IMR-90 (cell line): ENCODE measurements around the gene IREB2. TPM values are rescaled to one million over a fixed set of nuclear protein-coding genes. Genes with fewer than 3 reads are reported as not detected.

ENCODE experiments used
- ATAC-seq: fragments of 200-7000 bp; cut with Tn5 transposase; 2 replicates; pipeline ENCODE4 v1.9.1; 2020; ENCODE audit warnings: low read depth, mild to moderate bottlenecking, moderate library complexity
- BruUV-seq: library from RNA; stranded (reverse); fragments of 400-500 nt; replicated peaks from 2 replicates; lab custom pipeline; 2021; lab: Mats Ljungman, UMichigan
- CTCF ChIA-PET: fragments of 300-600 bp; formaldehyde crosslinking; extraction: SDS; loops from one replicate; lab custom pipeline; 2021; ENCODE audit warnings: antibody characterized with exemption; lab: Yijun Ruan, JAX
- POLR2A ChIA-PET: fragments of 300-600 bp; sonication (Branson Sonifier 250); formaldehyde crosslinking; loops from one replicate; lab custom pipeline; 2022; ENCODE audit warnings: antibody characterized with exemption; ENCODE audit not compliant: unreplicated experiment; lab: Charles Lee
- DNase-seq: peaks from one replicate; pipeline ENCODE4 v3.0.0; 2013
- H2AFZ ChIP-seq: replicated peaks from 2 replicates; pipeline ENCODE3; 2013; ENCODE audit warnings: low read length, mild to moderate bottlenecking; ENCODE audit not compliant: poor library complexity
- H2AK5ac ChIP-seq: 2 replicates; pipeline ENCODE4 v1.6.1; 2013; ENCODE audit warnings: low read depth, low read length, inconsistent platforms
- H2AK9ac ChIP-seq: replicated peaks from 2 replicates; pipeline ENCODE3; 2013; ENCODE audit warnings: mild to moderate bottlenecking, low read depth, low read length, moderate library complexity; ENCODE audit not compliant: poor library complexity
- H2BK120ac ChIP-seq: 2 replicates; pipeline ENCODE4 v1.6.1; 2013; ENCODE audit warnings: low read depth, low read length, inconsistent platforms
- H2BK15ac ChIP-seq: 3 replicates; pipeline ENCODE4 v1.6.1; 2013; ENCODE audit warnings: low read depth, low read length, inconsistent platforms
- H2BK20ac ChIP-seq: 2 replicates; pipeline ENCODE4 v1.6.1; 2013; ENCODE audit warnings: low read depth, mild to moderate bottlenecking, inconsistent platforms, low read length, moderate library complexity
- H2BK5ac ChIP-seq: 2 replicates; pipeline ENCODE4 v1.6.1; 2013; ENCODE audit warnings: mild to moderate bottlenecking, low read depth, low read length, inconsistent platforms; ENCODE audit not compliant: poor library complexity, severe bottlenecking
- H3K14ac ChIP-seq: replicated peaks from 2 replicates; pipeline ENCODE4 v1.6.1; 2013; ENCODE audit warnings: low read depth, low read length, inconsistent platforms
- H3K18ac ChIP-seq: 2 replicates; pipeline ENCODE4 v1.6.1; 2013; ENCODE audit warnings: low read depth, low read length, control low read depth
- H3K23ac ChIP-seq: 2 replicates; pipeline ENCODE4 v1.6.1; 2013; ENCODE audit warnings: low read depth, low read length, inconsistent platforms
- H3K27ac ChIP-seq: 2 replicates; pipeline ENCODE4 v1.5.1; 2013; ENCODE audit warnings: mild to moderate bottlenecking, control low read depth, low read length; ENCODE audit not compliant: insufficient read depth
- H3K27me3 ChIP-seq: 2 replicates; pipeline ENCODE4 v1.6.1; 2013; ENCODE audit warnings: low read length; ENCODE audit not compliant: control insufficient read depth, insufficient read depth
- H3K36me3 ChIP-seq: 2 replicates; pipeline ENCODE4 v1.6.1; 2013; ENCODE audit warnings: low read length, mixed read lengths; ENCODE audit not compliant: control insufficient read depth, insufficient read depth
- H3K4ac ChIP-seq: 2 replicates; pipeline ENCODE4 v1.6.1; 2013; ENCODE audit warnings: low read depth, low read length, inconsistent platforms
- H3K4me1 ChIP-seq: 2 replicates; pipeline ENCODE4 v1.6.1; 2013; ENCODE audit warnings: low read length, mixed read lengths; ENCODE audit not compliant: control insufficient read depth, insufficient read depth
- H3K4me2 ChIP-seq: 2 replicates; pipeline ENCODE4 v1.6.1; 2013; ENCODE audit warnings: low read depth, mild to moderate bottlenecking, control low read depth, low read length, moderate library complexity
- H3K4me3 ChIP-seq: 2 replicates; pipeline ENCODE4 v1.5.1; 2013; ENCODE audit warnings: low read depth, mild to moderate bottlenecking, control low read depth, low read length, moderate library complexity; ENCODE audit not compliant: insufficient read depth
- H3K56ac ChIP-seq: 2 replicates; pipeline ENCODE4 v1.6.1; 2013; ENCODE audit warnings: low read length, inconsistent platforms; ENCODE audit not compliant: insufficient read depth; ENCODE audit errors: extremely low read depth
- H3K79me1 ChIP-seq, 2 experiments: 2 replicates each; pipeline ENCODE4 v1.6.1; 2013; ENCODE audit warnings: low read length in 2 of 2, inconsistent platforms in 1 of 2, low read depth in 1 of 2
- H3K9ac ChIP-seq: 2 replicates; pipeline ENCODE4 v1.6.1; 2013; ENCODE audit warnings: low read depth, low read length, control low read depth
- H3K9me1 ChIP-seq: 2 replicates; pipeline ENCODE4 v1.6.1; 2013; ENCODE audit warnings: low read length, inconsistent platforms; ENCODE audit not compliant: insufficient read depth
- H3K9me3 ChIP-seq: 2 replicates; pipeline ENCODE4 v1.6.1; 2013; ENCODE audit warnings: low read length; ENCODE audit not compliant: control insufficient read depth, insufficient read depth
- H4K20me1 ChIP-seq: 2 replicates; pipeline ENCODE4 v1.6.1; 2013; ENCODE audit warnings: low read length, inconsistent platforms; ENCODE audit not compliant: insufficient read depth
- H4K5ac ChIP-seq: 2 replicates; pipeline ENCODE4 v1.6.1; 2013; ENCODE audit warnings: mild to moderate bottlenecking, low read depth, low read length, control low read depth
- H4K8ac ChIP-seq, 2 experiments: 2 replicates each; pipeline ENCODE4 v1.6.1; 2013; ENCODE audit warnings: low read depth in 2 of 2, low read length in 2 of 2, control low read depth in 1 of 2, inconsistent platforms in 1 of 2
- H4K91ac ChIP-seq: 2 replicates; pipeline ENCODE4 v1.6.1; 2013; ENCODE audit warnings: low read depth, low read length, inconsistent platforms; ENCODE audit not compliant: insufficient read depth
- CEBPB ChIP-seq: IDR thresholded peaks from 2 replicates; pipeline ENCODE4 v1.6.1; 2012; ENCODE audit warnings: low read depth, low read length, improper control_type of control experiment
- CTCF ChIP-seq: conservative IDR thresholded peaks from 2 replicates; pipeline ENCODE4 v1.5.1; 2012; ENCODE audit warnings: mild to moderate bottlenecking, low read depth, low read length, improper control_type of control experiment
- MAFK ChIP-seq: IDR thresholded peaks from 2 replicates; pipeline ENCODE4 v1.6.1; 2012; ENCODE audit warnings: low read depth, low read length, improper control_type of control experiment
- MAZ ChIP-seq: IDR thresholded peaks from 2 replicates; pipeline ENCODE4 v1.6.1; 2012; ENCODE audit warnings: low read depth, mild to moderate bottlenecking, low read length, improper control_type of control experiment, moderate library complexity, borderline replicate concordance
- MXI1 ChIP-seq: IDR thresholded peaks from 2 replicates; pipeline ENCODE4 v1.6.1; 2012; ENCODE audit warnings: low read depth, mild to moderate bottlenecking, low read length, moderate library complexity, borderline replicate concordance
- NFE2L2 ChIP-seq: fragments of 150-350 bp; IDR thresholded peaks from 2 replicates; pipeline ENCODE4 v1.6.1; 2016; ENCODE audit warnings: low read depth, mild to moderate bottlenecking, low read length
- SMC3 ChIP-seq: fragments of 150-350 bp; IDR thresholded peaks from 2 replicates; pipeline ENCODE4 v1.6.1; 2016; ENCODE audit warnings: low read depth, mild to moderate bottlenecking, antibody characterized with exemption, low read length, moderate library complexity
- USF2 ChIP-seq: fragments of 150-350 bp; IDR thresholded peaks from 2 replicates; pipeline ENCODE4 v1.6.1; 2017; ENCODE audit warnings: mild to moderate bottlenecking, antibody characterized with exemption, low read length, low read depth
- WGBS, 2 experiments: methylation state at CpG; one replicate each; pipeline versions ENCODE4 v1.1.5 to v1.1.7; 2013; ENCODE audit warnings: missing lambda C conversion rate in 2 of 2; ENCODE audit not compliant: insufficient read length in 1 of 2; ENCODE audit errors: extremely low coverage in 2 of 2; 5-methylcytosine and 5-hydroxymethylcytosine counted together
- dilution Hi-C: fragments of 300-500 bp; cut with HindIII; formaldehyde crosslinking; loops from one replicate; pipeline ENCODE4 v1.14.3; 2018; ENCODE audit warnings: low sequenced_read_pairs; ENCODE audit not compliant: unreplicated experiment
- in situ Hi-C: fragments of 300-500 bp; cut with MboI; formaldehyde crosslinking; loops from 3 replicates; pipeline ENCODE4 v1.14.3; 2019; ENCODE audit warnings: low sequenced_read_pairs, inconsistent platforms, mixed read lengths
- intact Hi-C: fragments of 100-400 bp; cut with micrococcal nuclease; formaldehyde crosslinking; loops from 2 replicates; pipeline ENCODE4 v1.10.0; 2022
- polyA plus RNA-seq, 3 experiments: library from polyadenylated mRNA; depleted of rRNA; stranded (reverse); fragments of >200 nt; gene quantifications; 2 replicates each; pipeline ENCODE4 v1.2.3, GENCODE V29; 2012; ENCODE audit warnings: low replicate concordance in 1 of 3
- total RNA-seq: library from RNA; depleted of rRNA; stranded (reverse); fragments of >200 nt; gene quantifications from 2 replicates; pipeline ENCODE4 v1.2.3, GENCODE V29; 2012

The IREB2 gene
- total and polyA plus RNA-seq, 2 of the 4 experiments (the other 2 are of a cell fraction), result 12.2 to 13.5 TPM

- Histone ChIP-seq H3K9me3 (no peaks in the 10 kb centered on the region), H2BK120ac (no peak overlapping the region), H2AK9ac (no peak overlapping the region), H3K4me3 (no peak overlapping the region), H3K56ac (no peak overlapping the region), H3K9ac (no peak overlapping the region), H2BK20ac (no peak overlapping the region), H3K27me3 (no peaks in the 10 kb centered on the region), H4K20me1 (peaks cover 72% of the 10 kb centered on the region), H3K18ac (no peak overlapping the region), H2AK5ac (no peak overlapping the region), H4K91ac (no peak overlapping the region), H4K8ac (no peak overlapping the region), H3K4ac (no peak overlapping the region), H3K14ac (no peak overlapping the region), H4K5ac (no peak overlapping the region), H3K79me1 (peaks cover 28 to 75% of the 10 kb centered on the region in 2 experiments; a peak in 3 of 4 replicates), H3K4me1 (peaks cover 10% of the 10 kb centered on the region), H2BK15ac (no peak overlapping the region), H3K23ac (no peak overlapping the region), H2AFZ (no peak overlapping the region), H2BK5ac (no peak overlapping the region), H3K27ac (no peak overlapping the region), H3K9me1 (peaks cover 11% of the 10 kb centered on the region; the same call in 1 of the 2 replicates), H3K36me3 (peaks cover 24% of the 10 kb centered on the region), H3K4me2 (no peak overlapping the region)
- no peak for TF ChIP-seq MAFK
- no peak for TF ChIP-seq MAZ
- TF ChIP-seq CTCF, result no peak
- no peak for TF ChIP-seq CEBPB
- no peak for TF ChIP-seq NFE2L2
- TF ChIP-seq SMC3, result no peak
- TF ChIP-seq MXI1, result no peak
- no peak for TF ChIP-seq USF2
- BruUV-seq, result no TSS peak
- ChIA-PET POLR2A (no interaction called here), CTCF (no interaction called here)
- intact Hi-C loops (no loop called here), dilution Hi-C loops (no loop called here), in situ Hi-C loops (loop anchor here (25.0 kb wide), 1 partner anchor 484 kb away; no protein-coding TSS in a partner anchor)
- DNase-seq, result no peak
- 83% methylated on average over 1 of the region's 3 CpGs; no CpG with 5 or more reads in 1 of the 2 experiments for WGBS, 2 experiments
- ATAC-seq, result no peak
Measured at GRCh38 chr15:78446551-78446950, 8.5 kb downstream of the IREB2 start.
